ENCODE results near the gene LNPK. TPM values are rescaled to one million over a fixed set of nuclear protein-coding genes. Genes with fewer than 3 reads are reported as not detected.

Gene LNPK
- total RNA-seq, 2 experiments from 2014 or later: 41.9 to 44.7 TPM

GRCh38 chr2:175892046-175892445, 110.0 kb downstream of the LNPK start:
- H3K4me3 Mint-ChIP-seq: no peak overlapping the region
- H3K9me3 Mint-ChIP-seq: no peaks in the 10 kb centered on the region
- CTCF ChIA-PET: no interaction called here
- H3K4me1 Mint-ChIP-seq (ENCODE audit: low read depth): no peaks in the 10 kb centered on the region
- H3K27ac Mint-ChIP-seq: no peak overlapping the region
- H3K36me3 Mint-ChIP-seq (ENCODE audit: low read depth): no peaks in the 10 kb centered on the region
- ATAC-seq (no peak), DNase-seq (no peak)
- POLR2A ChIA-PET: no interaction called here
- no peak for TF ChIP-seq CTCF (IDR thresholded peaks at IDR 0.05)
- intact Hi-C loops (cut with micrococcal nuclease): no loop called here
- peaks cover 17% of the 10 kb centered on the region for H3K27me3 Mint-ChIP-seq

- Mint-ChIP-seq H3K27ac (no peak overlapping the region), H3K4me1 (ENCODE audit: low read depth) (no peaks in the 10 kb centered on the region), H3K4me3 (no peak overlapping the region), H3K36me3 (ENCODE audit: low read depth) (no peaks in the 10 kb centered on the region), H3K9me3 (no peaks in the 10 kb centered on the region), H3K27me3 (peaks cover 17% of the 10 kb centered on the region)
- TF ChIP-seq CTCF (IDR thresholded peaks at IDR 0.05): no peak
- no peak for ATAC-seq
- ChIA-PET POLR2A (no interaction called here), CTCF (no interaction called here)
- intact Hi-C loops (cut with micrococcal nuclease): no loop called here
- DNase-seq: no peak
Measured at GRCh38 chr2:175890636-175891242, 111.3 kb downstream of the LNPK start.

- intact Hi-C loops (cut with micrococcal nuclease): no loop called here
- Mint-ChIP-seq H3K36me3 (ENCODE audit: low read depth) (no peaks in the 10 kb centered on the region), H3K27me3 (peaks cover 17% of the 10 kb centered on the region), H3K9me3 (no peaks in the 10 kb centered on the region), H3K27ac (no peak overlapping the region), H3K4me3 (no peak overlapping the region), H3K4me1 (ENCODE audit: low read depth) (no peaks in the 10 kb centered on the region)
- ATAC-seq (no peak), DNase-seq (no peak)
- ChIA-PET CTCF (interaction anchor here (0.7 kb wide), 1 partner anchor 638 kb away, joined by 3 read pairs; no protein-coding TSS in a partner anchor), POLR2A (interaction anchor here (1.0 kb wide), 1 partner anchor 68 kb away, joined by 3 read pairs; no protein-coding TSS in a partner anchor)
- no peak for TF ChIP-seq CTCF (IDR thresholded peaks at IDR 0.05)
Measured at GRCh38 chr2:175889701-175890302, 112.3 kb downstream of the LNPK start.

GRCh38 chr2:175887776-175888175, 114.3 kb downstream of the LNPK start:
- Mint-ChIP-seq H3K27me3 (peaks cover 17% of the 10 kb centered on the region), H3K27ac (no peak overlapping the region), H3K36me3 (ENCODE audit: low read depth) (no peaks in the 10 kb centered on the region), H3K9me3 (no peaks in the 10 kb centered on the region), H3K4me1 (ENCODE audit: low read depth) (no peaks in the 10 kb centered on the region), H3K4me3 (no peak overlapping the region)
- ChIA-PET POLR2A (no interaction called here), CTCF (no interaction called here)
- DNase-seq: no peak
- intact Hi-C loops (cut with micrococcal nuclease): no loop called here
- ATAC-seq: no peak
- no peak for TF ChIP-seq CTCF (IDR thresholded peaks at IDR 0.05)

- Mint-ChIP-seq H3K9me3 (no peaks in the 10 kb centered on the region), H3K4me3 (no peak overlapping the region), H3K36me3 (ENCODE audit: low read depth) (no peaks in the 10 kb centered on the region), H3K27ac (no peak overlapping the region), H3K27me3 (peaks cover 7% of the 10 kb centered on the region), H3K4me1 (ENCODE audit: low read depth) (no peaks in the 10 kb centered on the region)
- CTCF ChIA-PET: no interaction called here
- DNase-seq (no peak), ATAC-seq (no peak)
- intact Hi-C loops (cut with micrococcal nuclease): no loop called here
- POLR2A ChIA-PET: no interaction called here
- no peak for TF ChIP-seq CTCF (IDR thresholded peaks at IDR 0.05)
Measured at GRCh38 chr2:175884697-175885393, 117.2 kb downstream of the LNPK start.

All from activated CD8-positive, alpha-beta T cell treated with anti-CD3 and anti-CD28 coated beads for 36 hours (primary cell).